ENCODE data around the gene TMEM139. TPM values are rescaled to one million over a fixed set of nuclear protein-coding genes. Genes with fewer than 3 reads are reported as not detected.
"Not testable (repeated sequence)": the region's sequence is repeated elsewhere in the genome, so short reads cannot be mapped to it uniquely, and the experiment has no call there.

TMEM139 gene
- total RNA-seq, 1 donor from 2014 or later = 1.0 TPM

DNA sequence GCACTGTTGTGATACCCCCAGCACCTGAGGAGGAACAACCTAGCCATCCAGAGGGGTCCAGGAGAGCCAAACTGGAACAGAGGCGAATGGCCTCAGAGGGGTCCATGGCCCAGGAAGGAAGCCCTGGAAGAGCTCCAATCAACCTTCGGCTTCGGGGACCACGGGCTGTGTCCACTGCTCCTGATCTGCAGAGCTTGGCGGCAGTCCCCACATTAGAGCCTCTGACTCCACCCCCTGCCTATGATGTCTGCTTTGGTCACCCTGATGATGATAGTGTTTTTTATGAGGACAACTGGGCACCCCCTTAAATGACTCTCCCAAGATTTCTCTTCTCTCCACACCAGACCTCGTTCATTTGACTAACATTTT, 1.7 kb downstream of the TMEM139 start:
- Histone ChIP-seq H3K36me3 (ENCODE audit: control insufficient read depth in 3 of 3, insufficient read depth in 3 of 3, low read length in 3 of 3) (peaks cover 0 to 5% (median 0%) of the 10 kb centered on the region in 3 donors), H3K4me1 (ENCODE audit: control insufficient read depth in 3 of 3, insufficient read depth in 3 of 3, low read length in 3 of 3) (peaks cover 15 to 50% (median 25%) of the 10 kb centered on the region in 3 donors), H3K9ac (ENCODE audit: low read depth in 1 of 3, low read length in 3 of 3) (no peak overlapping the region), H3K9me3 (ENCODE audit: control insufficient read depth in 3 of 3, low read length in 3 of 3) (no peaks in the 10 kb centered on the region), H3K27ac (ENCODE audit: low read depth, low read length) (no peak overlapping the region), H3K27me3 (ENCODE audit: control insufficient read depth in 3 of 3, insufficient read depth in 3 of 3, low read length in 3 of 3) (no peaks in the 10 kb centered on the region), H3K4me3 (ENCODE audit: low read length in 3 of 3) (no peak overlapping the region)

DNA sequence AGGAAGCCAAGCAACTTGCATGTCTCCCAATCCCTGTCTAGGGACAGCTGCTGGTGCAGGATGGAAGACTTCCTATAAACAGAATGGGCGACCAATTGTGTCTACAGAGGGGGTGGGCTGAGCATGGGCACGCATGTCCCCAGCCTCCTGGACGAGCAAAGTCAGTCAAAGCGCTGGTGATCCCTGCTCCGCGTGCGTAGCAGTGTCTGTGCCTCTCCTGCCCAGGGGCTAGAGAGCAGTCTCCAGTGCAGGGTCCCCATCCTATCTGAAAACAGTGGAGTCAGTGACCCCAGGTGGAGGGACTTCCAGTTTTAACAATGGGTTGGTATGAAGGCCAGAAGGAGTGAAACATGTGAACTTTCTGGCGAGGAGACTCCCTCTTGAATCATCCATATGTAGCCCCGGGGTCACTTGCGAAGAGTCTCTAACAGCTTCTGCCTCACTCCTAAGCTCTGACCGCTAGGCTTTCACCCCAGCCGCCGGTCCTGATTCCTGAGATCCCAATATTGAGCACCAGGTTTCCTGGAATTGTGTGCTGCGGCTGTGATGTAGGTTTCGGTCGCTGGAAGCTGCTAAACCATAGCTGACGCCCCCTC, 2.7 kb downstream of the TMEM139 start:
- Histone ChIP-seq H3K36me3 (ENCODE audit: control insufficient read depth in 3 of 3, insufficient read depth in 3 of 3, low read length in 3 of 3) (peaks cover 4 to 9% (median 7%) of the 10 kb centered on the region in 3 donors), H3K27me3 (ENCODE audit: control insufficient read depth in 3 of 3, insufficient read depth in 3 of 3, low read length in 3 of 3) (no peaks in the 10 kb centered on the region), H3K9me3 (ENCODE audit: control insufficient read depth in 3 of 3, low read length in 3 of 3) (no peaks in the 10 kb centered on the region), H3K27ac (ENCODE audit: low read depth, low read length) (peak overlapping the region; percentile 20), H3K9ac (ENCODE audit: low read depth in 1 of 3, low read length in 3 of 3) (peak overlapping the region in 2 of 3 donors; percentile 5 to 69), H3K4me3 (ENCODE audit: low read length in 3 of 3) (peak overlapping the region; percentile 61 to 89 (median 75)), H3K4me1 (ENCODE audit: control insufficient read depth in 3 of 3, insufficient read depth in 3 of 3, low read length in 3 of 3) (peaks cover 15 to 50% (median 25%) of the 10 kb centered on the region in 3 donors)

DNA sequence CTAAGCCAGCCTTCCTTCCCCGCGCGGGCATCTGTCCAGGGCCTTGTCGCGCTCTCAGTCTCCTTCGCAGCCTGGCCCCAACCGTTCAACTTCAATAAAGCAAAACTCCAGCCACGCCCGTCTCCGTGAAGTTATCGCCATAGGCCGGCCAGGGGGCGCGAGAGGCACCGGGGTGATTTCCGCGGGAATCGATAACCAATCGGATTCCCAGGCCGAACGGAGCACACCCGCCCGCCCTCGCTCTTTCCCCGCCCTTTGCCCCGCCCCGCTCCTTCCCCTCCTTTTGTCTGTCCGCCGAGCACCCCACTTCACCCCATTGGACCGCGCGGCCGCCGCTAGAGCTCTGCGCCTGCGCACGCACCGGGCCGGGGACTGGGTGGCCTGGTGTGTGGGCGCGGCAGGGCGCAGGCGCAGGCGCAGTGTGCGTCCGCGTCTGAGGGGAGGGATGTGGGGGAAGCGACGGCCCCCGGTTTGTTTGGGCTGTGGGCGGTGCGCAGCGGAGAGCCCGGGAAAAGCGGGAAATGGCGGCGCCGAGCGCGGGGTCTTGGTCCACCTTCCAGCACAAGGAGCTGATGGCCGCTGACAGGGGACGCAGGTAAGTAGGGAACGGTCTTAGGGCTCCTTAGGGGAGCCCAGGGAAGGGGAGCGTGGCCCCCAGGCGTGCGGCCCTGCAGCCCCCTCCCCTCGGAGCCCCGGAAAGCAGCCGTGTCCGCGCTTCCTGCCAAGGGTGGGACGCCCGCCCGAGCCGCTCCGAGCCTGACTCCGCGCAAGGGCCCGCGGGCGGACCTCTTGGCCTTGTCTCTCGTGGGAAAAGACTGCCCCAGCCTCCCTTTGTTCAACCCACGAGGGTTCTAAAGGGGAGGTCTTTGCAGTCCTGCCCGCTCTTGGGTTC, 3.4 kb downstream of the TMEM139 start, which contains the start of gene CASP2:
CASP2 (plus strand) TSS at position 417 of the 892 bp plus-strand sequence; CDS start at position 522, 105 bp downstream.
- Histone ChIP-seq H3K27me3 (ENCODE audit: control insufficient read depth in 3 of 3, insufficient read depth in 3 of 3, low read length in 3 of 3) (no peaks in the 10 kb centered on the region), H3K4me1 (ENCODE audit: control insufficient read depth in 3 of 3, insufficient read depth in 3 of 3, low read length in 3 of 3) (peaks cover 15 to 50% (median 25%) of the 10 kb centered on the region in 3 donors), H3K9me3 (ENCODE audit: control insufficient read depth in 3 of 3, low read length in 3 of 3) (no peaks in the 10 kb centered on the region), H3K4me3 (ENCODE audit: low read length in 3 of 3) (peak within 1 kb of the TSS; percentile 89 to 92 (median 91)), H3K36me3 (ENCODE audit: control insufficient read depth in 3 of 3, insufficient read depth in 3 of 3, low read length in 3 of 3) (peaks cover 9 to 16% (median 12%) of the 10 kb centered on the region in 3 donors), H3K27ac (ENCODE audit: low read depth, low read length) (peak within 1 kb of the TSS; percentile 83), H3K9ac (ENCODE audit: low read depth in 1 of 3, low read length in 3 of 3) (peak within 1 kb of the TSS; percentile 87 to 92 (median 90))

DNA sequence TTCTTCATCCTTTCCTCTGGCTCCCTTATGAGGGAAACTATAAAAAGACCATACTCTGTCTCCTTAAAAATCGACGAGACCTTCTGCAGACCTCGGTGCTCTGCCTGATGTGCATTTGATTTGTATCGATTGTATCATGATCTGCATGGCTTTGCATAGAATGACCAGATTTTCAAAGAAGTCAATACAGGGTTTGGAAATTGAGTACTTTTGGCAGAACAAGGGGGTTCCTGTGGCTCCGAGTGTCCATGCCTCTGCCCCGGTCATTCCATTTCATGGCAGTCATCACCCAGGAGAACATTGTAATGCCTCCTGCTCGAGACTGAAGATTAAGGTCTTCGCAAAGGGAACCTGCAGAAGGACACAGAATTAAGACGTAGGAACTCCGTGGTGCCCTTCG, 4.1 kb downstream of the TMEM139 start:
- Histone ChIP-seq H3K9ac (ENCODE audit: low read depth in 1 of 3, low read length in 3 of 3) (peak overlapping the region; percentile 87 to 92 (median 90)), H3K27ac (ENCODE audit: low read depth, low read length) (peak overlapping the region; percentile 83), H3K4me3 (ENCODE audit: low read length in 3 of 3) (peak overlapping the region; percentile 89 to 92 (median 91)), H3K36me3 (ENCODE audit: control insufficient read depth in 3 of 3, insufficient read depth in 3 of 3, low read length in 3 of 3) (peaks cover 15 to 23% (median 18%) of the 10 kb centered on the region in 3 donors), H3K4me1 (ENCODE audit: control insufficient read depth in 3 of 3, insufficient read depth in 3 of 3, low read length in 3 of 3) (peaks cover 15 to 45% (median 21%) of the 10 kb centered on the region in 3 donors), H3K27me3 (ENCODE audit: control insufficient read depth in 3 of 3, insufficient read depth in 3 of 3, low read length in 3 of 3) (no peaks in the 10 kb centered on the region), H3K9me3 (ENCODE audit: control insufficient read depth in 3 of 3, low read length in 3 of 3) (no peaks in the 10 kb centered on the region)

DNA sequence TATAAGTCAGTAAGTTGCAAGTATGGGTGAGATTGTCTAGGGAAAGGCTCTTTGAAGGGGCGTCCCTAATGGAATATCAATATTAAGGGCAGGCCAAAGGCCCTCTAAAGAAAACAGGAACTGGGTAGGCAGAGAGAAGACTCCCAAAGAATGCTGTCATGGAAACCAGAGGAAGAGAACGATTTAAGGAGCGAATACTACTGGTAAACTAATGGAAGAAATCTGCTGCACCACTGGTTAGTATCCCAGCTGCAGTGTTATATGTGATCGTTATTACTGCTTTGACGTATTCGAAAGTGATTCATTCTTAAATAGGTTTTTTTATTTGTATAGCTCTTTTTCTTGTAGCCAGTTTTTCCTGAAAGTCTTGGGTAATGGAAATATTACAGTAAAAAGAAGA, 4.7 kb downstream of the TMEM139 start:
- peaks cover 15 to 39% (median 17%) of the 10 kb centered on the region in 3 donors for H3K4me1 ChIP-seq (ENCODE audit: control insufficient read depth in 3 of 3, insufficient read depth in 3 of 3, low read length in 3 of 3)
- no peaks in the 10 kb centered on the region for H3K9me3 ChIP-seq (ENCODE audit: control insufficient read depth in 3 of 3, low read length in 3 of 3)
- H3K27ac ChIP-seq (ENCODE audit: low read depth, low read length) = no peak overlapping the region
- H3K9ac ChIP-seq (ENCODE audit: low read depth in 1 of 3, low read length in 3 of 3) = peak overlapping the region in 2 of 3 donors; percentile 87 to 92
- H3K27me3 ChIP-seq (ENCODE audit: control insufficient read depth in 3 of 3, insufficient read depth in 3 of 3, low read length in 3 of 3) = no peaks in the 10 kb centered on the region
- H3K4me3 ChIP-seq (ENCODE audit: low read length in 3 of 3) = peak overlapping the region; percentile 89 to 92 (median 91)
- H3K36me3 ChIP-seq (ENCODE audit: control insufficient read depth in 3 of 3, insufficient read depth in 3 of 3, low read length in 3 of 3) = peaks cover 20 to 28% (median 24%) of the 10 kb centered on the region in 3 donors

DNA sequence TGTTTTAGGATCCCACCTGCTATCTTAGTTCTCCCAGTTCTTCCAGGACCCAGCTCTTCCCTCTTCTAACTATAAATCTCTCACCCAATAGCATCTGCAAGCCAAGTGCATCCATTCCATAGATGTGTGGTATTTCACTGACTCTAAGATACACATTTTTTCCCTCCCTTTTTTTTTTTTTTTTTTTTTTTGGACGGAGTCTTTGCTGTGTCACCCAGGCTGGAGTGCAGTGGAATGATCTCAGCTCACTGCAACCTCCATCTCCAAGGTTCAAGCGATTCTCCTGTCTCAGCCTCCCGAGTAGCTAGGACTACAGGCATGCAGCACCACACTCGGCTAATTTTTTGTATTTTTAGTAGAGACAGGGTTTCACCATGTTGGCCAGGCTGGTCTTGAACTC, 5.1 kb downstream of the TMEM139 start:
- not testable (repeated sequence) for H3K9me3 ChIP-seq (ENCODE audit: control insufficient read depth in 3 of 3, low read length in 3 of 3); H3K27ac ChIP-seq (ENCODE audit: low read depth, low read length); H3K9ac ChIP-seq (ENCODE audit: low read depth in 1 of 3, low read length in 3 of 3); H3K27me3 ChIP-seq (ENCODE audit: control insufficient read depth in 3 of 3, insufficient read depth in 3 of 3, low read length in 3 of 3)
- Histone ChIP-seq H3K36me3 (ENCODE audit: control insufficient read depth in 3 of 3, insufficient read depth in 3 of 3, low read length in 3 of 3) (peaks cover 22 to 33% (median 29%) of the 10 kb centered on the region in 3 donors), H3K4me1 (ENCODE audit: control insufficient read depth in 3 of 3, insufficient read depth in 3 of 3, low read length in 3 of 3) (peaks cover 15 to 34% (median 17%) of the 10 kb centered on the region in 3 donors), H3K4me3 (ENCODE audit: low read length in 3 of 3) (peak overlapping the region in 1 of 3 donors; percentile 92)

DNA sequence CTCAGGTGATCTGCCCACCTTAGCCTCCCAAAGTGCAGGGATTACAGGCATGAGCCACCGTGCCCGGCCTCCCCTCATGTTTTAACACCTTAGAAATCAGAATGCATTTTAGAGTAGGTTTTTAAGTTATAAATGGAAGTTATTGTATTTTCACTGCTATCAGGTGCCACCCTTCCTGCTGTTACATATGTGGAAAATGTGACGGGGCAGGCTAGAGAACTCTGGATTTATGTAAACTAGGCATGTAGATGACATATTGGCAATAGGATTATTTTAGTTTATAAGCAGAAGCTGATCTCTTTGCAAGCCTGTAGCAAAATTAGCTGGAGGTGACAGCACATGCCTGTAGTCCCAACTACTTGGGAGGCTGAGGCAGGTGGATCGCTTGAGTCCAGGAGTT, 5.5 kb downstream of the TMEM139 start:
- Histone ChIP-seq H3K9ac (ENCODE audit: low read depth in 1 of 3, low read length in 3 of 3) (peak overlapping the region in 1 of 3 donors; percentile 5), H3K27ac (ENCODE audit: low read depth, low read length) (no peak overlapping the region), H3K4me1 (ENCODE audit: control insufficient read depth in 3 of 3, insufficient read depth in 3 of 3, low read length in 3 of 3) (peaks cover 15 to 30% (median 17%) of the 10 kb centered on the region in 3 donors), H3K27me3 (ENCODE audit: control insufficient read depth in 3 of 3, insufficient read depth in 3 of 3, low read length in 3 of 3) (no peaks in the 10 kb centered on the region), H3K36me3 (ENCODE audit: control insufficient read depth in 3 of 3, insufficient read depth in 3 of 3, low read length in 3 of 3) (peaks cover 22 to 36% (median 33%) of the 10 kb centered on the region in 3 donors), H3K9me3 (ENCODE audit: control insufficient read depth in 3 of 3, low read length in 3 of 3) (no peaks in the 10 kb centered on the region), H3K4me3 (ENCODE audit: low read length in 3 of 3) (peak overlapping the region in 1 of 3 donors; percentile 15)

DNA sequence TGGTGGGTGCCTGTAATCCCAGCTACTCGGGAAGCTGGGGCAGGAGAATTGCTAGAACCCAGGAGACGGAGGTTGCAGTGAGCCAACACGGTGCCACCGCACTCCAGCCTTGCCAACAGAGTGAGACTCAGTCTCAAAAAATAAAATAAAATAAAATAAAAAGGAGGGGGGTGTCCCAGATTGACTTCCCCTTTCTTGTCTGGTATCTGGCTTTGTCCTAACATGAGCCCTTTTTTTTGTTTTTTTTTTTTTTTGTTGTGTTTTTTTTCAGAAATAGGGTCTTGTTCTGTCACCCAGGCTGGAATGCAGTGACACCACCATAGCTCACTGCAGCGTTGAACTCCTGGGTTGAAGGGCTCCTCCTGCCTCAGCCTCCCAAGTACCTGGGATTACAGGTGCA, 8.1 kb downstream of the TMEM139 start:
- H3K36me3 ChIP-seq (ENCODE audit: control insufficient read depth in 3 of 3, insufficient read depth in 3 of 3, low read length in 3 of 3) = peaks cover 27 to 45% (median 44%) of the 10 kb centered on the region in 3 donors
- H3K27ac ChIP-seq (ENCODE audit: low read depth, low read length) = no peak overlapping the region
- H3K4me1 ChIP-seq (ENCODE audit: control insufficient read depth in 3 of 3, insufficient read depth in 3 of 3, low read length in 3 of 3) = peaks cover 11 to 40% (median 13%) of the 10 kb centered on the region in 3 donors

DNA sequence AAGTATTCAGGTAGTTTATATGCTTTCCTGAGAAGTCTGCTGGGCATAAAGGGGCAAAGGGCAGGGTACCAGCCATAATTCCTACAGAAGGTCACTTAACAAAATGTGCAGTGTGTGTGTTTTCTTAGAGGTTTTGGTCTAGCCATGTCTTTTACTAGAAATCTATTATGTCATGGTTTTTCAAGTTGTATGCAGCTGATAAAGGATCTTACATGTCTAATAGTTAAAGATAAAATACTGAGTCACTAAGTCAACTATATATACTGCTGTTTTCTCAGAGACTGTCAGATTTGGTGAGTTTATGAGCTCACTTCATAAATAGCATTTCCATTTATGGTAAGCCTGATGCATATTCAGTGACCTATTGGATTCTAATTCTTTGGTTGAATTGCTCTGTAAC, 11.1 kb downstream of the TMEM139 start:
- Histone ChIP-seq H3K4me1 (ENCODE audit: control insufficient read depth in 3 of 3, insufficient read depth in 3 of 3, low read length in 3 of 3) (peaks cover 0 to 20% (median 3%) of the 10 kb centered on the region in 3 donors), H3K9me3 (ENCODE audit: control insufficient read depth in 3 of 3, low read length in 3 of 3) (no peaks in the 10 kb centered on the region), H3K27ac (ENCODE audit: low read depth, low read length) (no peak overlapping the region), H3K4me3 (ENCODE audit: low read length in 3 of 3) (no peak overlapping the region), H3K9ac (ENCODE audit: low read depth in 1 of 3, low read length in 3 of 3) (no peak overlapping the region), H3K27me3 (ENCODE audit: control insufficient read depth in 3 of 3, insufficient read depth in 3 of 3, low read length in 3 of 3) (no peaks in the 10 kb centered on the region), H3K36me3 (ENCODE audit: control insufficient read depth in 3 of 3, insufficient read depth in 3 of 3, low read length in 3 of 3) (peaks cover 45 to 67% (median 65%) of the 10 kb centered on the region in 3 donors)

More for the DNA sequence above, 8.1 kb downstream of the TMEM139 start:
- Histone ChIP-seq H3K9me3 (ENCODE audit: control insufficient read depth in 3 of 3, low read length in 3 of 3) (no peaks in the 10 kb centered on the region), H3K9ac (ENCODE audit: low read depth in 1 of 3, low read length in 3 of 3) (no peak overlapping the region), H3K4me3 (ENCODE audit: low read length in 3 of 3) (no peak overlapping the region), H3K27me3 (ENCODE audit: control insufficient read depth in 3 of 3, insufficient read depth in 3 of 3, low read length in 3 of 3) (no peaks in the 10 kb centered on the region)

Data from skeletal muscle tissue (tissue), 4 donors.